IPS-20b (cell line): ENCODE measurements around the gene ABTB2.

Experiments used
- H3K27ac ChIP-seq: one replicate; pipeline ENCODE4 v1.5.1; 2013; ENCODE audit warnings: low read length
- H3K27me3 ChIP-seq: 2 replicates; pipeline ENCODE4 v1.6.1; 2013; ENCODE audit warnings: mild to moderate bottlenecking, low read length, inconsistent platforms; ENCODE audit not compliant: insufficient read depth
- H3K36me3 ChIP-seq: 2 replicates; pipeline ENCODE4 v1.6.1; 2013; ENCODE audit warnings: low read depth, mild to moderate bottlenecking, inconsistent platforms, low read length, moderate library complexity; ENCODE audit not compliant: insufficient read depth
- H3K4me1 ChIP-seq: 2 replicates; pipeline ENCODE4 v1.6.1; 2013; ENCODE audit warnings: mild to moderate bottlenecking, control low read depth, inconsistent platforms, low read length, moderate library complexity; ENCODE audit not compliant: insufficient read depth
- H3K4me3 ChIP-seq: 2 replicates; pipeline ENCODE4 v1.5.1; 2013; ENCODE audit warnings: mild to moderate bottlenecking, low read length, inconsistent platforms
- H3K9ac ChIP-seq: 2 replicates; pipeline ENCODE4 v1.6.1; 2013; ENCODE audit warnings: low read depth, mild to moderate bottlenecking, inconsistent platforms, low read length, moderate library complexity
- H3K9me3 ChIP-seq: 2 replicates; pipeline ENCODE4 v1.6.1; 2013; ENCODE audit warnings: mild to moderate bottlenecking, low read depth, low read length, inconsistent platforms; ENCODE audit not compliant: insufficient read depth

Gene ABTB2

DNA sequence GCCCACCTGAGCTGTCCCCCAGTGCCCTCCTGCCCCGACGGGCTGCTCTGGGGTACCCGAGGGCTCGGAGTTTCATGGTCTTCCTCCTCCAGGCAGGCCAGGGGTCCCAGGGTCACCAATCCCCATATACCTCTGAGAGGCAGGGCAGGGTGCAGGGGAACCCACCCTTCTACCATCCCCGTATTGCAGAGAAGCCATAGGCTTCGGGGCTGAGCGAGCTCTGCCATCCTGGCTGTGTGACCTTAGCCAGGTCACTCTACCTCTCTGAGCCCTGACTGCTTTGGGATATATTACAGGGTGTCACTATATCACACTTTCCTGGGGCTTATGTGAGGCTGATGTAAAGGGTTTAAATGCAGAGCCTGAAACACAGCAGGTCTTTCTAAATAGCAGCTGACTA lies 195.0 kb downstream of the ABTB2 start:
- no peaks in the 10 kb centered on the region for H3K4me1 ChIP-seq
- no peaks in the 10 kb centered on the region; the same call in 1 of the 2 replicates for H3K36me3 ChIP-seq

DNA sequence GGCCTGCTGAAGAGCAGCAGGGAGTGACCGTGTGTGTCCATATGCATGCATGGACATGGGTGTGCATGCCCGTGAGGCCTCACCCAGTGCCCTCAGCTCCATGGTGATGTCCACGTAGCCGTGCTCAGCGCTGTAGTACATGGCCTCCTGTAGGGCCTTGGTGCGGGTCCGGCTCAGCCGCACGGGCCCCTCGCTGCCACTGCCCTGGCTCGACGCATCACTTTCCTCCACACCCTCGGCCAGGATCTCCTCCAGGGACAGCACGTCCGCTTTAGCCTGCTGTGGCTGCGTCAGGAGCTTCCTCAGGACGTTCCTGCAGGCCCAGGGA lies 195.4 kb downstream of the ABTB2 start:
- no peak overlapping the region for H3K27ac ChIP-seq

More for the DNA sequence above, 195.0 kb downstream of the ABTB2 start:
- Histone ChIP-seq H3K9me3 (no peaks in the 10 kb centered on the region), H3K27ac (no peak overlapping the region), H3K9ac (no peak overlapping the region), H3K4me3 (no peak overlapping the region), H3K27me3 (no peaks in the 10 kb centered on the region)

DNA sequence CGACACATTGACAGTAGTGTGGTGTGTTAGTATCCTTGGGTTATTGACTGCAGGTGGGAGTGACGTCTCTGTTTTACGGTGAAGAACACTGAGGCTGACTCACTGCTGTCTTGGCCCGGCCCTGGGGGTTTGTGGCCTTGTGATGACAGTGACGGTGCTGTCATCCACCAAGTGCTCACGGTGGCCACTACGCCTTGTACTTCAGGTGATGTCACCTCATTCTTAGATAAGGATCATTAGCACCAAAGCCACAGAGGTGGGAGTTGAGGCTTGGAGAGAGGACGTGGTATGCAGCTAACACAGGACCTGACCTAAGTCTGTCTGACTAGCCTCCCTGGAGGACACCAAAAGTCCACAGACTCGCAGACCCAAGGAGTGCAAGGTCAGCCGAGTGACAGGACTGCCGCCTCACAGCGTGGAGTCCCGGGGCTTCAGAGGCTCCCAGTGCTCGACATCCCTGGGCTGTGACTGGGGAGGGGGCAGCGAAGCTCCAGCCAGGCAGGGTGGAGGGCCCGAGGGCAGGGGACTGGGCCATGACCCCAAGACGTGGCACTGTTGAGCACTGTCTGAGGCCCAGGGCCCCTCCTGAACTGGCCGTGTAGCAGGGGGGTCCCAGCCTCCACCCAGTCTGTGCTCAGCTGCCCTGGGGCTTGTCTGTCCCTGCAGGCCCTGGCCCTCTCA lies 195.9 kb downstream of the ABTB2 start:
- H3K4me3 ChIP-seq: no peak overlapping the region
- H3K27ac ChIP-seq: no peak overlapping the region

More for the DNA sequence above, 195.4 kb downstream of the ABTB2 start:
- no peaks in the 10 kb centered on the region for H3K27me3 ChIP-seq
- no peak overlapping the region for H3K9ac ChIP-seq
- H3K36me3 ChIP-seq: no peaks in the 10 kb centered on the region; the same call in 1 of the 2 replicates
- no peaks in the 10 kb centered on the region for H3K9me3 ChIP-seq
- no peaks in the 10 kb centered on the region for H3K4me1 ChIP-seq
- H3K4me3 ChIP-seq: no peak overlapping the region

GRCh38 chr11:34161361-34161760 lies 196.4 kb downstream of the ABTB2 start:
- Histone ChIP-seq H3K4me3 (no peak overlapping the region), H3K36me3 (no peaks in the 10 kb centered on the region; the same call in 1 of the 2 replicates), H3K4me1 (no peaks in the 10 kb centered on the region)

More for the DNA sequence above, 195.9 kb downstream of the ABTB2 start:
- H3K4me1 ChIP-seq: no peaks in the 10 kb centered on the region
- no peaks in the 10 kb centered on the region for H3K27me3 ChIP-seq
- no peaks in the 10 kb centered on the region for H3K9me3 ChIP-seq
- no peaks in the 10 kb centered on the region; the same call in 1 of the 2 replicates for H3K36me3 ChIP-seq
- no peak overlapping the region for H3K9ac ChIP-seq

GRCh38 chr11:34160791-34161190 lies 197.0 kb downstream of the ABTB2 start:
- Histone ChIP-seq H3K4me1 (no peaks in the 10 kb centered on the region), H3K9me3 (no peaks in the 10 kb centered on the region), H3K4me3 (no peak overlapping the region), H3K27me3 (no peaks in the 10 kb centered on the region), H3K36me3 (no peaks in the 10 kb centered on the region; the same call in 1 of the 2 replicates), H3K9ac (no peak overlapping the region), H3K27ac (no peak overlapping the region)

More at GRCh38 chr11:34161361-34161760, 196.4 kb downstream of the ABTB2 start:
- no peaks in the 10 kb centered on the region for H3K9me3 ChIP-seq
- H3K27ac ChIP-seq: no peak overlapping the region
- no peaks in the 10 kb centered on the region for H3K27me3 ChIP-seq
- no peak overlapping the region for H3K9ac ChIP-seq

DNA sequence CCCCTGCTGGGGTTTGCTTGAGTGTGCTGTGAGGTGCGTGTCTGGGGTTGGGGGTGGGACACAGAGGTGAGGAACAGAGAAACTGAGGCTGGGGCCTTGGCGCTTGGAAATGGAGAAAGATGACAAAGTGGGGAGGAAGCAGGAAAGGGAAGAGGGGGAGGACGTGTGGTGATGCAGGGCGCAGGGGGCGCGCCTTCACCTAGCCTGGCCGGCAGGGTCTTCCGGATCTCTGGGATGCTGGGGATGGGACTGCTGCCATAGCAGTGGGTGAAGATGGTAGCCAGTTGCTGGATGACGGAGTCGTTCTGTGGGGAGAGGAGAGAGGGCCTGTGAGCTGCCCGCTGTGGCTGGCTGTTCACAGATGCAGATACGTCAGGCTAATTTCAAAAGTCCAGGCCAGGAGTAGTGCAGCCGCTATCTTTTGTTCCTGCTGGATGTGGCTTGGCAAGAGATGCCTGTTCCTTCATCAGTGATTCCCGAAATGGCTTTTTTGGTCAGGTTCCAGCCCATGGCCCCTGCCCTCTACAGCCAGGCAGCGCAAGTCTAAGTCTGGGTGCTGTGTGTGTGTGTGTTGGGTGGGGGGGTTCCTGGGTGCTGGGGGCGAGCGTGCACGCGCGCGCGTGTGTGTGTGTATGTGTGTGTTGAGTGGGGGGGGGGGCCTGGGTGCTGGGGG lies 197.6 kb downstream of the ABTB2 start:
- Histone ChIP-seq H3K27ac (no peak overlapping the region), H3K27me3 (no peaks in the 10 kb centered on the region), H3K4me1 (no peaks in the 10 kb centered on the region), H3K36me3 (no peaks in the 10 kb centered on the region; the same call in 1 of the 2 replicates), H3K9ac (no peak overlapping the region), H3K4me3 (no peak overlapping the region), H3K9me3 (no peaks in the 10 kb centered on the region)

DNA sequence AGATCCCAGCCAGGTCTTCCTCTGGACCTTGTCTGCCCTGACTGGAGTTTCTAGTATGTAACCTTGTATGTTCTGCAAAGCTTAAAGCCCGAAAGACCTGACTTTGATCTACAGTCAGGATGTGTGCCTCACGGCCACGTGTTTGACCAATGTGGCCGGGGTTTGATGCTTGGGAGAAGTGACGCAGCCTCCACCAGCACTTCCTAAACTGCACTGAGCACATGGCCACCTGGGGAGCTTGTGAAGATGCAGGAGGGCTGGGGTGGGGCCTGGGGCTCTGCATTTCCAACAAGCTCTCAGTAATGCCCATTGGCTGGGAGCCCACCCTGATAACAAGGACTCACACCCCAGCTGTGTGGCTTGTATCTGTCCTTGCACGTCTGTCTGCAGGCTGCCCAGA lies 199.1 kb downstream of the ABTB2 start:
- H3K9me3 ChIP-seq: no peaks in the 10 kb centered on the region
- H3K36me3 ChIP-seq: peaks cover 6% of the 10 kb centered on the region; the same call in 1 of the 2 replicates
- H3K4me1 ChIP-seq: no peaks in the 10 kb centered on the region

DNA sequence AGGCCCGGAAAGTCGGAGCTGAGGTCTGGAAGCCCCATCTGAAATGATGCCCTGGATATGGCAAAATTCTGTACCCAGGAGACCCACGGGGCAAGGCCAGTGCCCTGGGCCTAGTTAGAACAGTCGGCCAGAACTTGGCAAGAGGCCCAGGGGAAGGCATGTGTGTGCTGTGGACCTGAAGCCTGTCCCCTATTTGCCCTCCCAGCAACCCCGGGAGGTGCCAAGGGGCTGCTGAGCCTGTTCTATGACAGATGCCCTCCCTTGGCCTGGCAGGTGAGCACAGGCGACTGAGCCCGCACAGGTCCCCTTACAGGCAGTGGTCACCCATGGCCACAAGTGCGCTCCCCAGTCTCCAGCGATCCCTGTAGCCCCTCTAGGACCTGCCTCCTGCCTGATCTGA lies 200.6 kb downstream of the ABTB2 start:
- Histone ChIP-seq H3K9me3 (no peaks in the 10 kb centered on the region), H3K4me3 (no peak overlapping the region), H3K36me3 (peaks cover 18% of the 10 kb centered on the region), H3K27me3 (no peaks in the 10 kb centered on the region), H3K4me1 (no peaks in the 10 kb centered on the region), H3K27ac (no peak overlapping the region), H3K9ac (no peak overlapping the region)

More for the DNA sequence above, 199.1 kb downstream of the ABTB2 start:
- H3K9ac ChIP-seq: no peak overlapping the region
- no peak overlapping the region for H3K4me3 ChIP-seq
- H3K27ac ChIP-seq: no peak overlapping the region
- H3K27me3 ChIP-seq: no peaks in the 10 kb centered on the region

- H3K4me1 ChIP-seq: no peaks in the 10 kb centered on the region
- no peak overlapping the region for H3K27ac ChIP-seq
Measured at GRCh38 chr11:34155757-34156062, 202.1 kb downstream of the ABTB2 start.

GRCh38 chr11:34155057-34155756 lies 202.6 kb downstream of the ABTB2 start:
- H3K27me3 ChIP-seq: no peaks in the 10 kb centered on the region
- H3K9me3 ChIP-seq: no peaks in the 10 kb centered on the region
- no peak overlapping the region for H3K4me3 ChIP-seq
- H3K4me1 ChIP-seq: no peaks in the 10 kb centered on the region
- no peak overlapping the region for H3K9ac ChIP-seq
- no peak overlapping the region for H3K27ac ChIP-seq
- peaks cover 36% of the 10 kb centered on the region for H3K36me3 ChIP-seq

More at GRCh38 chr11:34155757-34156062, 202.1 kb downstream of the ABTB2 start:
- Histone ChIP-seq H3K4me3 (no peak overlapping the region), H3K9me3 (no peaks in the 10 kb centered on the region), H3K27me3 (no peaks in the 10 kb centered on the region), H3K9ac (no peak overlapping the region), H3K36me3 (peaks cover 31% of the 10 kb centered on the region)

DNA sequence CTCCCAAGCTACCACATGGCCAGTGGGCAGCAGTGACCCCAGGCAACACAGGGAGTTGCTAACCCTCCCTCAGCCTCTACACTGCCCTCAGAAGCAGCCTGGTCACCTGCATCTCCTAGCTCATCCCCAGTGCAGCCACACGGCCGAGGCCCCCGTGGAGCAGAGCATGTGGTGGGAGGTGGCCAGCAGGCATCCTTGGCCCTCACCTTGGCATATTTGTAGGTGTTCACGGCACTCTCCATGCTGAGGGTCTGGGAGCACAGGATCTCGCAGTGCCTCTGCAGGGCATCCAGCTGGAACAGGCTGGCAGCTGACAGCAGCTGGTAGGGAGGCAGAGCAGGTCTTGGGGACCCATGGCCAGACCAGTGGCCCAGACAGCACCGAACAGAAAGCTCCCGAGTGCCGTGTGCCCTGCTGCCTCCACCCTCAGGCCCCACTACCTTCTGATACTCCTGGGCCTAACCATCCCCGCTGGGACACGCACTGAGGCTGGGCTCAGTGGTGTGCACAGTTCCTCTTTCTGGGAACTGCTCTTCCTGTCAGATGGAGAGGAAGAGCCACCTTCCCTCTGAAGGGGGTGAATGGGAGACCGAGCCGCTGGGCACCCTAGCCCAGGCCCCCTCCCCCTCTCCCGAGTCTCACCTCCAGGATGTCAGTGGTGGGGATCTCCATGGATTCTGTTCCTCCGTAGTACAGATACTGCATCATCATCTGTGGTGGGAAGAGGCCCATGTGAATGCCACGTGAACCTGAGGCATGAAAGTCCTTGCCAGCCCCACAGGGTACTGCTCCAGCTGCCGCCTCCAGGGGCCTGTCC lies 203.5 kb downstream of the ABTB2 start:
- no peak overlapping the region for H3K9ac ChIP-seq
- peaks cover 44% of the 10 kb centered on the region for H3K36me3 ChIP-seq
- no peak overlapping the region for H3K27ac ChIP-seq
- H3K27me3 ChIP-seq: no peaks in the 10 kb centered on the region
- H3K4me1 ChIP-seq: no peaks in the 10 kb centered on the region
- no peak overlapping the region for H3K4me3 ChIP-seq
- H3K9me3 ChIP-seq: no peaks in the 10 kb centered on the region
